Stomach (tissue), 19 donors: ENCODE measurements around the gene FBXO44. TPM values are rescaled to one million over a fixed set of nuclear protein-coding genes. Genes with fewer than 3 reads are reported as not detected.
"Not testable (repeated sequence)": the region's sequence is repeated elsewhere in the genome, so short reads cannot be mapped to it uniquely, and the experiment has no call there.

Source experiments
- DNase-seq, 2 donors: peaks; one replicate each; pipeline versions ENCODE4 v3.0.0 to v3.0.0-alpha.2; 2013 to 2019
- H3K27ac ChIP-seq, 5 donors: fragments of 200-600 bp in 4 of 5; sonication (generic) in 4 of 5; one replicate each; pipeline ENCODE4 v1.5.1; 2013 to 2019; ENCODE audit warnings: mild to moderate bottlenecking in 1 of 5, moderate library complexity in 1 of 5
- H3K27me3 ChIP-seq, 3 donors: fragments of 200-600 bp; sonication (generic); one replicate each; pipeline ENCODE4 v1.5.1; 2017 to 2019; ENCODE audit warnings: mixed run types in 1 of 3
- H3K36me3 ChIP-seq, 4 donors: fragments of 200-600 bp; sonication (generic); 1 replicate in 3 of 4; 2 replicates in 1 of 4; pipeline ENCODE4 v1.5.1; 2016 to 2019
- H3K4me1 ChIP-seq, 4 donors: fragments of 200-600 bp; sonication (generic); one replicate each; pipeline ENCODE4 v1.5.1; 2016 to 2019
- H3K4me3 ChIP-seq, 4 donors: fragments of 200-600 bp; sonication (generic) in 3 of 4; one replicate each; pipeline ENCODE4 v1.5.1; 2016 to 2019; ENCODE audit warnings: mild to moderate bottlenecking in 1 of 4
- H3K9me3 ChIP-seq, 4 donors: fragments of 200-600 bp; sonication (generic); one replicate each; pipeline ENCODE4 v1.5.1; 2016 to 2019
- CTCF ChIP-seq, 7 experiments: fragments of 450-650 bp in 4 of 7; fragments of 200-600 bp in 3 of 7; sonication (generic) in 3 of 7; IDR thresholded peaks; one replicate each; pipeline ENCODE4 v1.5.1; 2016 to 2019; ENCODE audit warnings: antibody characterized with exemption in 7 of 7, control low read depth in 2 of 7, mild to moderate bottlenecking in 1 of 7
- EP300 ChIP-seq: sonication (generic); formaldehyde crosslinking; IDR thresholded peaks from one replicate; pipeline ENCODE4 v1.6.1; 2017; ENCODE audit warnings: antibody characterized with exemption
- POLR2A ChIP-seq, 4 donors: fragments of 450-650 bp; IDR thresholded peaks; one replicate each; pipeline ENCODE4 v1.6.1; 2016; ENCODE audit warnings: antibody characterized with exemption in 4 of 4, control low read depth in 2 of 4, mild to moderate bottlenecking in 1 of 4, moderate library complexity in 1 of 4
- POLR2AphosphoS5 ChIP-seq, 3 donors: sonication (generic); formaldehyde crosslinking; IDR thresholded peaks; one replicate each; pipeline ENCODE4 v1.6.1; 2016; ENCODE audit warnings: antibody characterized with exemption in 3 of 3
- WGBS, 5 donors: extraction: QIAGEN DNeasy Blood & Tissue Kit in 3 of 5; methylation state at CpG; one replicate each; pipeline versions ENCODE4 v1.1.5 to v1.1.7; 2013 to 2018; 5-methylcytosine and 5-hydroxymethylcytosine counted together
- intact Hi-C: fragments of 100-400 bp; cut with DNase I; formaldehyde crosslinking; loops from one replicate; pipeline ENCODE4 v1.15.1; 2023; ENCODE audit warnings: low total_unique reads
- long read RNA-seq, 10 donors: transcript quantifications; one replicate each; lab custom pipeline, GENCODE V29; 2026
- polyA plus RNA-seq, 3 donors: library from polyadenylated mRNA; stranded (reverse); fragments of 200-250 nt; gene quantifications; one replicate each; pipeline ENCODE4 v1.2.3, GENCODE V29; 2013
- total RNA-seq, 5 donors: library from RNA; depleted of rRNA; stranded (reverse); fragments of >200 nt; gene quantifications; one replicate each; pipeline versions ENCODE4 v1.1.0 to v1.2.3, GENCODE V29; 2014 to 2016
- donor health status: healthy with polysubstance abuse.
- donor health status: Bipolar disorder and iron deficiency.
- donor health status: healthy.

FBXO44 gene
- 10 to 100 TPM in 2 of 5 donors, 1 to 10 TPM in 3; 3.6 to 54.8 (median 9.0) TPM for total RNA-seq
- 10 to 100 TPM in 2 of 3 donors, 1 to 10 TPM in 1; 7.6 to 22.7 (median 17.0) TPM for polyA plus RNA-seq
- long read RNA-seq, donor 1, partial matches to known transcripts: 0 of 1 reads
- long read RNA-seq, donor 1, other reads (novel, unspliced or antisense): 0 of 1 reads
- long read RNA-seq, donor 2: 0 reads
- long read RNA-seq, donor 3, partial matches to known transcripts: 0 of 1 reads
- long read RNA-seq, donor 3, other reads (novel, unspliced or antisense): 0 of 1 reads
- long read RNA-seq, donor 4: 0 reads
- long read RNA-seq, donor 5, partial matches to known transcripts: 0 of 3 reads
- long read RNA-seq, donor 5, other reads (novel, unspliced or antisense): 0 of 3 reads
- long read RNA-seq, donor 6: 0 reads
- long read RNA-seq, donor 7: 0 reads
- long read RNA-seq, donor 8, partial matches to known transcripts: 6 of 6 reads
- long read RNA-seq, donor 8, other reads (novel, unspliced or antisense): 0 of 6 reads
- long read RNA-seq, donor 9: 0 reads
- long read RNA-seq, donor 10: 0 reads

- peaks cover 37 to 48% (median 45%) of the 10 kb centered on the region in 4 donors for H3K4me1 ChIP-seq
- H3K9me3 ChIP-seq: no peaks in the 10 kb centered on the region
- WGBS, 5 donors: 2 to 19% (median 3%) methylated on average over 30 to 94 of the region's 94 CpGs; no CpG with 5 or more reads in 1 of the 5 donors
- peak in 1 of 3 donors; percentile 38 for TF ChIP-seq POLR2AphosphoS5 (IDR thresholded peaks at IDR 0.05)
- no peak for TF ChIP-seq EP300
- peaks cover 0 to 27% (median 10%) of the 10 kb centered on the region in 3 donors for H3K27me3 ChIP-seq
- H3K4me3 ChIP-seq: peak within 1 kb of the TSS; percentile 74 to 86 (median 80)
- peak; percentile 80 to 81 for DNase-seq
- H3K36me3 ChIP-seq: peaks cover 0 to 18% (median 14%) of the 10 kb centered on the region in 4 donors
- H3K27ac ChIP-seq: peak within 1 kb of the TSS; percentile 65 to 88 (median 82)
- intact Hi-C loops: no loop called here
Measured at GRCh38 chr1:11654137-11654938, at the start of gene FBXO44, which contains the start of gene FBXO2. Gene FBXO44 (plus strand): TSS chr1:11654877. CDS start chr1:11655836, 959 bp downstream. Gene FBXO2 (minus strand): TSS chr1:11654429. CDS start chr1:11654340, 89 bp downstream.

GRCh38 chr1:11606775-11607174 lies 47.9 kb upstream of the FBXO44 start:
- TF ChIP-seq POLR2AphosphoS5 (IDR thresholded peaks at IDR 0.05): no peak
- TF ChIP-seq CTCF (IDR thresholded peaks at IDR 0.05): no peak
- no peak for TF ChIP-seq EP300
- no peak for TF ChIP-seq POLR2A (IDR thresholded peaks at IDR 0.05)
- 81 to 89% (median 85%) methylated on average over 6 of the region's 6 CpGs for WGBS, 5 donors
- Histone ChIP-seq H3K27ac (no peak overlapping the region), H3K4me3 (no peak overlapping the region), H3K4me1 (no peaks in the 10 kb centered on the region), H3K36me3 (no peaks in the 10 kb centered on the region), H3K9me3 (peaks cover 0 to 10% (median 4%) of the 10 kb centered on the region in 4 donors), H3K27me3 (peaks cover 0 to 19% (median 0%) of the 10 kb centered on the region in 3 donors)
- intact Hi-C loops: no loop called here
- no peak for DNase-seq

- DNase-seq, intact Hi-C loops, H3K4me1 ChIP-seq, H3K36me3 ChIP-seq, H3K27me3 ChIP-seq, H3K9me3 ChIP-seq, H3K27ac ChIP-seq, H3K4me3 ChIP-seq: not testable (repeated sequence)
- 92 to 96% (median 96%) methylated on average over 16 to 35 of the region's 37 CpGs for WGBS, 5 donors
Measured at GRCh38 chr1:11608596-11609130, 46.0 kb upstream of the FBXO44 start.

GRCh38 chr1:11609378-11609777 lies 45.3 kb upstream of the FBXO44 start:
- H3K36me3 ChIP-seq, H3K27ac ChIP-seq, H3K4me3 ChIP-seq, H3K9me3 ChIP-seq, H3K27me3 ChIP-seq, H3K4me1 ChIP-seq, intact Hi-C loops, DNase-seq: not testable (repeated sequence)
- 64 to 75% (median 68%) methylated on average over 8 to 13 of the region's 13 CpGs for WGBS, 5 donors

GRCh38 chr1:11610629-11611180 lies 44.0 kb upstream of the FBXO44 start:
- Histone ChIP-seq H3K27ac (no peak overlapping the region), H3K9me3 (peaks cover 0 to 10% (median 4%) of the 10 kb centered on the region in 4 donors), H3K4me1 (no peaks in the 10 kb centered on the region), H3K4me3 (no peak overlapping the region), H3K36me3 (no peaks in the 10 kb centered on the region), H3K27me3 (peaks cover 0 to 15% (median 0%) of the 10 kb centered on the region in 3 donors)
- intact Hi-C loops: no loop called here
- TF ChIP-seq CTCF (IDR thresholded peaks at IDR 0.05): no peak
- no peak for TF ChIP-seq POLR2AphosphoS5 (IDR thresholded peaks at IDR 0.05)
- TF ChIP-seq EP300: no peak
- TF ChIP-seq POLR2A (IDR thresholded peaks at IDR 0.05): no peak
- no peak for DNase-seq
- 60 to 70% (median 61%) methylated on average over 6 of the region's 6 CpGs for WGBS, 5 donors
